Spleen (tissue), 11 donors: ENCODE data around the gene PACS1. TPM values are rescaled to one million over a fixed set of nuclear protein-coding genes. Genes with fewer than 3 reads are reported as not detected.

Experiments
- DNase-seq: peaks from one replicate; pipeline ENCODE4 v3.0.0-alpha.2; 2020
- H3K27ac ChIP-seq, 8 donors: fragments of 200-600 bp; sonication (generic) in 7 of 8; 1 replicate in 4 of 8; 2 replicates in 4 of 8; pipeline versions ENCODE4 v1.5.0 to v1.8.0; 2016 to 2021; ENCODE audit warnings: inconsistent platforms in 4 of 8, mild to moderate bottlenecking in 4 of 8, moderate library complexity in 1 of 8
- H3K27me3 ChIP-seq, 7 donors: fragments of 200-600 bp; sonication (generic) in 6 of 7; replicated peaks in 1 of 7; 1 replicate in 4 of 7; 2 replicates in 3 of 7; pipeline versions ENCODE4 v1.5.0 to v1.8.0; 2016 to 2021; ENCODE audit warnings: inconsistent platforms in 3 of 7, mild to moderate bottlenecking in 1 of 7
- H3K36me3 ChIP-seq, 6 donors: fragments of 200-600 bp; sonication (generic) in 5 of 6; 1 replicate in 4 of 6; 2 replicates in 2 of 6; pipeline versions ENCODE4 v1.5.0 to v1.8.0; 2016 to 2021; ENCODE audit warnings: inconsistent platforms in 2 of 6
- H3K4me1 ChIP-seq, 6 donors: fragments of 200-600 bp; sonication (generic) in 5 of 6; 1 replicate in 3 of 6; 2 replicates in 3 of 6; pipeline versions ENCODE4 v1.5.0 to v1.8.0; 2016 to 2021; ENCODE audit warnings: inconsistent platforms in 3 of 6
- H3K4me3 ChIP-seq, 8 donors: fragments of 200-600 bp; sonication (generic) in 7 of 8; 1 replicate in 4 of 8; 2 replicates in 4 of 8; pipeline versions ENCODE4 v1.5.0 to v1.8.0; 2016 to 2021; ENCODE audit warnings: inconsistent platforms in 4 of 8, mild to moderate bottlenecking in 4 of 8, moderate library complexity in 2 of 8
- H3K9me3 ChIP-seq, 8 donors: fragments of 200-600 bp; sonication (generic) in 7 of 8; 1 replicate in 4 of 8; 2 replicates in 4 of 8; pipeline versions ENCODE4 v1.5.0 to v1.8.0; 2016 to 2021; ENCODE audit warnings: inconsistent platforms in 4 of 8
- CTCF ChIP-seq, 11 experiments: fragments of 200-600 bp in 7 of 11; fragments of 450-650 bp in 4 of 11; sonication (generic) in 4 of 11; IDR thresholded peaks in 8 of 11; conservative IDR thresholded peaks in 3 of 11; 1 replicate in 7 of 11; 2 replicates in 4 of 11; pipeline versions ENCODE4 v1.4.0 to v1.8.0; 2016 to 2021; ENCODE audit warnings: antibody characterized with exemption in 11 of 11, inconsistent platforms in 4 of 11, mild to moderate bottlenecking in 1 of 11
- POLR2A ChIP-seq, 3 donors: fragments of 450-650 bp; IDR thresholded peaks; one replicate each; pipeline ENCODE4 v1.5.1; 2017; ENCODE audit warnings: antibody characterized with exemption in 3 of 3, mild to moderate bottlenecking in 1 of 3
- POLR2AphosphoS5 ChIP-seq, 3 donors: sonication (generic); formaldehyde crosslinking; IDR thresholded peaks; one replicate each; pipeline ENCODE4 v1.5.1; 2017; ENCODE audit warnings: antibody characterized with exemption in 3 of 3
- WGBS, 5 donors: extraction: QIAGEN DNeasy Blood & Tissue Kit in 3 of 5; methylation state at CpG; one replicate each; pipeline versions ENCODE4 v1.1.5 to v1.1.7; 2013 to 2018; 5-methylcytosine and 5-hydroxymethylcytosine counted together
- intact Hi-C: fragments of 100-400 bp; cut with DNase I; formaldehyde crosslinking; loops from one replicate; pipeline ENCODE4 v1.15.0; 2023; ENCODE audit warnings: low total_unique reads
- polyA plus RNA-seq, 3 donors: library from polyadenylated mRNA; stranded (reverse); fragments of 200-250 nt; gene quantifications; one replicate each; pipeline ENCODE4 v1.2.1, GENCODE V29; 2013
- total RNA-seq, 7 donors: library from RNA; depleted of rRNA in 3 of 7; stranded (reverse); fragments of >200 nt in 3 of 7; fragmentation: NEBNext Ultra II Directional in 4 of 7; extraction: Animal tissue kit (Norgen Biotek cat#: 25700) in 4 of 7; gene quantifications; one replicate each; pipeline versions ENCODE4 v1.1.0 to v1.2.1, GENCODE V29; 2016 to 2021
- donor health status: healthy with polysubstance abuse.
- donor health status: DM: no; HTN: no; CAD: no; lungs with moderate emphysema.
- donor health status: DM: no; HTN: no; CAD: no.
- donor health status: Bipolar disorder and iron deficiency.
- donor health status: healthy.
- donor health status: DM: no; HTN: no; CAD: no.
- donor health status: DM: yes; HTN: yes; CAD: no.

Gene PACS1
- total and polyA plus RNA-seq, 10 donors = 20.6 to 126 (median 98.8) TPM

DNA sequence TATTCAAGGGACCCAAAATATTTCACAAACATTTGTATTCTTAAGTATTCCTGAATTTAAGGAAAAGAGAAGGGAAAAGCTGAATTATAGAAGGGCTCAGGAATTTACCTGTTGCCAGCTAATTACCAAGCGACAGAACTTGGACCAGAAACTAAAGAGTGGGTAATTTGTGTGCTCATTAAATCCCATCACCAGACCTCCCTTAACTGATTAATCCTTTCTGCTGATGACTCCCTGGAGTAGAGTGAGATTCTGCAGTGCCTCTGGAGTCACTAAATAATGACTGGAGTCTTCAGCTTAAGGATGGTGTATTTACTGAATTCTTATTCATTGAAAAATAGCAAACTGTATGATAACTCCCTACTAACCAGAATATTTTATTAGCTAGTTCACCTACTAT is 124.3 kb downstream of the PACS1 start:
- Histone ChIP-seq H3K27ac (no peak overlapping the region), H3K36me3 (peaks cover 0 to 93% (median 34%) of the 10 kb centered on the region in 6 donors), H3K4me1 (peaks cover 0 to 8% (median 0%) of the 10 kb centered on the region in 6 donors), H3K27me3 (no peaks in the 10 kb centered on the region), H3K4me3 (no peak overlapping the region), H3K9me3 (peaks cover 0 to 5% (median 0%) of the 10 kb centered on the region in 8 donors)
- DNase-seq = no peak
- 93 to 100% (median 97%) methylated on average over 1 of the region's 1 CpG for WGBS, 5 donors
- intact Hi-C loops = no loop called here
- TF ChIP-seq POLR2AphosphoS5 (IDR thresholded peaks at IDR 0.05) (no peak), POLR2A (IDR thresholded peaks at IDR 0.05) (no peak), CTCF (IDR thresholded peaks at IDR 0.05 in 8 of 11, conservative IDR thresholded peaks at IDR 0.05 in 3 of 11) (no peak)

GRCh38 chr11:66195867-66196266 is 125.8 kb downstream of the PACS1 start:
- Histone ChIP-seq H3K4me1 (peaks cover 0 to 8% (median 0%) of the 10 kb centered on the region in 6 donors), H3K4me3 (no peak overlapping the region), H3K27ac (no peak overlapping the region), H3K9me3 (peaks cover 0 to 14% (median 10%) of the 10 kb centered on the region in 8 donors), H3K36me3 (peaks cover 0 to 89% (median 34%) of the 10 kb centered on the region in 6 donors), H3K27me3 (no peaks in the 10 kb centered on the region)
- 89 to 100% (median 96%) methylated on average over 2 of the region's 2 CpGs for WGBS, 5 donors
- no peak for DNase-seq
- no peak for TF ChIP-seq POLR2AphosphoS5 (IDR thresholded peaks at IDR 0.05)
- TF ChIP-seq POLR2A (IDR thresholded peaks at IDR 0.05) = no peak
- no peak for TF ChIP-seq CTCF (IDR thresholded peaks at IDR 0.05 in 8 of 11, conservative IDR thresholded peaks at IDR 0.05 in 3 of 11)
- intact Hi-C loops = no loop called here

- H3K4me1 ChIP-seq = peaks cover 0 to 9% (median under 1%) of the 10 kb centered on the region in 6 donors
- intact Hi-C loops = no loop called here
- no peaks in the 10 kb centered on the region for H3K27me3 ChIP-seq
- peaks cover 0 to 23% (median 0%) of the 10 kb centered on the region in 6 donors for H3K36me3 ChIP-seq
- TF ChIP-seq POLR2AphosphoS5 (IDR thresholded peaks at IDR 0.05) (no peak), POLR2A (IDR thresholded peaks at IDR 0.05) (no peak), CTCF (IDR thresholded peaks at IDR 0.05 in 8 of 11, conservative IDR thresholded peaks at IDR 0.05 in 3 of 11) (no peak)
- WGBS, 5 donors = 86 to 97% (median 95%) methylated on average over 3 of the region's 3 CpGs
- DNase-seq = no peak
- H3K27ac ChIP-seq = no peak overlapping the region
- H3K4me3 ChIP-seq = no peak overlapping the region
- H3K9me3 ChIP-seq = peaks cover 0 to 34% (median 29%) of the 10 kb centered on the region in 8 donors
These were observed 133.8 kb downstream of the PACS1 start for GRCh38 chr11:66203847-66204246.

DNA sequence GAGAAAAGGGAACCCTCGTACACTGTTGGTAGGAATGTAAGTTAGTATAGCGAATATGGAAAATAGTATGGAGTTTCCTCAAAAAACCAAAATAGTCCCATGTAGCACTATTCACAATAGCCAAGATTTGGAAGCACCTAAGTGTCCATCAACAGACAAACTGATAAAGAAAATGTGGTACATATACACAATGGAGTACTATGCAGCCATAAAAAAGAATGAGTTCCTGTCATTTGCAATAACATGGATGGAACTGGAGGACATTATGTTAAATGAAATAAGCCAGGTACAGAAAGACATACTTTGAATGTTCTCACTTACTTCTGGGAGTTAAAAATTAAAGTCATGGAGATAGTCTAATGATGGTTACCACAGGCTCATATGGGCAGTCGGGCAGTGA is 134.3 kb downstream of the PACS1 start:
- H3K36me3 ChIP-seq = peaks cover 0 to 18% (median 0%) of the 10 kb centered on the region in 6 donors
- H3K27ac ChIP-seq = no peak overlapping the region
- no peak for DNase-seq
- no peaks in the 10 kb centered on the region for H3K27me3 ChIP-seq
- peaks cover 0 to 15% (median 4%) of the 10 kb centered on the region in 6 donors for H3K4me1 ChIP-seq
- TF ChIP-seq POLR2AphosphoS5 (IDR thresholded peaks at IDR 0.05) (no peak), POLR2A (IDR thresholded peaks at IDR 0.05) (no peak), CTCF (IDR thresholded peaks at IDR 0.05 in 8 of 11, conservative IDR thresholded peaks at IDR 0.05 in 3 of 11) (no peak)
- intact Hi-C loops = no loop called here
- no peak overlapping the region for H3K4me3 ChIP-seq
- peaks cover 0 to 34% (median 29%) of the 10 kb centered on the region in 8 donors for H3K9me3 ChIP-seq
- WGBS, 5 donors = 90 to 99% (median 98%) methylated on average over 3 of the region's 3 CpGs
